Ammon's horn (tissue), 1 donor: ENCODE data around the gene CAPZA3.
"Not testable (repeated sequence)": the region's sequence is repeated elsewhere in the genome, so short reads cannot be mapped to it uniquely, and the experiment has no call there.

Experiments used
- DNase-seq: peaks from one replicate; pipeline ENCODE4 v3.0.0-alpha.2; 2016; ENCODE audit warnings: low spot score

Gene CAPZA3

DNA sequence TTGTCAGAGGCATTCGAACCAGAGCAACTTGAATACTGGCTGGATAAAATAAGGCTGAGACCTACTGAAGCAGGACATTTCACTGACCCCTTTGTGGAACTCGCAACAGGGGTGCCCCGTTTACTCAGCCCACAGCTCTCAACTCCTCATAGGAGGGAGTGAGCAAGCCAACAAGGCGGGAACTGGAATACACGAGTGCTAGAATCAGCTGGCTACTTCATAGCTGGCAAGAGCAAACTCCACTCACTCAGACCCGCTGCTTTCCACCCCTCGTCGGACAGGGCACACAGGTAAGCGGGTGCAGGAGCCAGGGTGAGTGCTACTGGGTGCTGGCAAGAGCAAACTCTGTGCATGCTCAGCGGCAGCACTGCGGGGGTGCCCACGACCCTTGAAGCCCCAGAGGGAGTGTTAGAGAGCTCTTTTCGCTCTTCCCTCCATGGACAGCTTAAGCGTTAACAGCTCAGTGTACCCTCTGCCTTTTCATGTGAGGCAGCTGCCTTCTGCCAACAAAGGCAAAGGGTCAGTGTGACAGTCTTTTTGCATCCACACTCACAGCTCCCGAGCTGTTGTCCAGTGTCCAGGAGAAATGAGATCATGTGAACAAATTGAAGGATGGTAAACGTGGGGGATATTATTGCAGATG lies 15.7 kb downstream of the CAPZA3 start:
- DNase-seq = no peak

DNA sequence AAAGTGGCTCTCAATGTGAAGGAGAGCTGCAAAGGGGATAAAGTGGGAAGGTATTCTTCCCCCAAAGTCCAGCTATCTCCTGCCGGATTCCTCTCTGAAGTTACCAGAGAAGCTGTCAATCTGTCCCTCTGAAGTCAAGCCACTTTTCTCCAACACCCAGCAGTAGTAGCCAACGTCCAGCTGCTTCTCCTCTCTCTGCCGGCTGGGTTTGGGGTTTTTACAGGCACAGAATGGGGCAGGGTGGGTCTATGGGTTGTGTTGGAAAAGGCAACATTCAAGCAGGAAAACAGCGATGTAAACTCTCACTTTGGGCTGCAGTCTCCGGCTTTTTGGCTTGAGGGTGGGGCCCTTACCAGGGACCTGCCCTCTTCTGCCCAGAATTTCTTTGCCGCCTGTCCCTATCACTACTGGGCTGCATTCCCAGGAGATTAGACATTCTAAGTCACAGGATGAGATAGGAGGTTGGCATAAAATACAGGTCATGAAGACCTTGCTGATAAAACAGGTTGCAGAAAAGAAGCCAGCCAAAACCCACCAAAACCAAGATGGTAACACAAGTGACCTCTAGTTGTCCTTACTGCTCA lies 16.3 kb downstream of the CAPZA3 start:
- DNase-seq = no peak

DNA sequence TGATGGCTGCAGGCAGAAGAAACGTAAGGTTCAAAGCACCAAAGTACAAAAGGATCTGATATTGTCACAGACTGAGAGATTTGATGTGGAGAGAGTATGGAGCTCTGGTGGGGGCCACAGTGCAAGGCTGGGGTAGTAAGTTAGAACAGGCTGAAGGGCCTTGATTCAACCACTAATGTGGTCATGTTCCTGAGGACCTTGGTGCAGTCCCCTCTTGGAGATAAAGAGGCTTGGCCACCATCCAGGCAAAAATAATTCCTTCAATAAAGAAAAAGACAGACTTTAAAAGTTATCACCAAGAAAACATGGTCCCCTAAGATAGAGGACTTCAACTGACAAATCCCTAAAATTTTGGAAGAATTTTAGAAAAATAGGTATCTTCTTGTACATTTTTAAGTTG lies 17.4 kb downstream of the CAPZA3 start:
- no peak for DNase-seq

DNA sequence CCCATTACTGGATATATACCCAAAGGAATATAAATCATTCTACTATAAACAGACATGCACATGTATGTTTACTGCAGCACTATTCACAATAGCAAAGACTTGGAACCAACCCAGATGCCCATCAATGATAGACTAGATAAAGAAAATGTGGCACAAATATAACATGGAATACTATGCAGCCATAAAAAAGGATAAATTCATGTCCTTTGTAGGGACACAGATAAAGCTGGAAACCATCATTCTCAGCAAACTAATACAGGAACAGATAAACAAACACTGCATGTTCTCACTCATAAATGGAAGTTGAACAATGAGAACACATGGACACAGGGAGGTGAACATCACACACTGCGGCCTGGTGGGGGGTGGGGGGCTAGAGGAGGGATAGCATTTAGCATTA lies 28.6 kb downstream of the CAPZA3 start:
- not testable (repeated sequence) for DNase-seq

DNA sequence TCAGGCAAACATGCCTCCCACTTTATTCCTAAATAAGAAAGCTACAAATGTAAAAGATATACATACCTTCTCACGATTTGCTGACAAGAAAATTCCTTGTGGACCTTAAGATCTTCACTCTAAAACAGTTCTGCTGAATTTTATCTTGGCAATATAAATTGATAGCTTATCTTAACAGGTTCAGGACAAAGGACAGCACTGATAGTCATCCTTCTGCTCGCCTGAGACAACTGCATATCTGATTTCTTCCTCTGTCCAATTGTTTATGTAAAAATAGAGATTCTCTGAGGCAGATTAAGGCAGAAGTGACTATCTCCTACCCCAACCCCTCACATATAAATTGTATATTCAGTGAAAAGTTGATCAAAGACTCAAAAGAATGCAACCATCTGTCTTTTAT lies 44.9 kb downstream of the CAPZA3 start:
- DNase-seq = no peak

DNA sequence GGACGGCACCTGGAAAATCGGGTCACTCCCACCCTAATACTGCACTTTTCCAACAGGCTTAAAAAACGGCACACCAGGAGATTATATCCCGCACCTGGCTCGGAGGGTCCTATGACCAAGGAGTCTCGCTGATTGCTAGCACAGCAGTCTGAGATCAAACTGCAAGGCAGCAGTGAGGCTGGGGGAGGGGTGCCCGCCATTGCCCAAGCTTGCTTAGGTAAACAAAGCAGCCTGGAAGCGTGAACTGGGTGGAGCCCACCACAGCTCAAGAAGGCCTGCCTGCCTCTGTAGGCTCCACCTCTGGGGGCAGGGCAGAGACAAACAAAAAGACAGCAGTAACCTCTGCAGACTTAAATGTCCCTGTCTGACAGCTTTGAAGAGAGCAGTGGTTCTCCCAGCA lies 47.5 kb downstream of the CAPZA3 start:
- not testable (repeated sequence) for DNase-seq
